Heart right ventricle (tissue), 16 donors: ENCODE data around the gene ADAM12. TPM values are rescaled to one million over a fixed set of nuclear protein-coding genes. Genes with fewer than 3 reads are reported as not detected.

ENCODE experiments used
- ATAC-seq, 8 donors: fragments of 200-7000 bp; cut with Tn5 transposase; one replicate each; pipeline ENCODE4 v1.9.1; 2020; ENCODE audit warnings: mild to moderate bottlenecking in 8 of 8, moderate library complexity in 8 of 8, moderate number of reproducible peaks in 1 of 8
- DNase-seq, 2 donors: peaks; one replicate each; pipeline ENCODE4 v3.0.0-alpha.2; 2020
- H3K27ac ChIP-seq, 10 donors: fragments of 200-600 bp; sonication (generic) in 2 of 10; one replicate each; pipeline versions ENCODE4 v1.5.0 to v1.8.0; 2020 to 2022; ENCODE audit warnings: mild to moderate bottlenecking in 3 of 10
- H3K27me3 ChIP-seq, 7 donors: fragments of 200-600 bp; one replicate each; pipeline ENCODE4 v1.8.0; 2021 to 2022; ENCODE audit warnings: mild to moderate bottlenecking in 2 of 7
- H3K36me3 ChIP-seq, 9 donors: fragments of 200-600 bp; sonication (generic) in 1 of 9; one replicate each; pipeline versions ENCODE4 v1.5.0 to v1.8.0; 2020 to 2022; ENCODE audit warnings: mild to moderate bottlenecking in 2 of 9
- H3K4me1 ChIP-seq, 9 donors: fragments of 200-600 bp; sonication (generic) in 1 of 9; one replicate each; pipeline versions ENCODE4 v1.5.0 to v1.8.0; 2020 to 2022; ENCODE audit warnings: mild to moderate bottlenecking in 4 of 9
- H3K4me3 ChIP-seq, 10 donors: fragments of 200-600 bp; sonication (generic) in 2 of 10; one replicate each; pipeline versions ENCODE4 v1.5.0 to v1.8.0; 2020 to 2022; ENCODE audit warnings: mild to moderate bottlenecking in 7 of 10, moderate library complexity in 2 of 10
- H3K9me3 ChIP-seq, 11 donors: fragments of 200-600 bp in 10 of 11; sonication (generic) in 2 of 11; one replicate each; pipeline versions ENCODE4 v1.5.0 to v1.8.0; 2013 to 2022; ENCODE audit warnings: mild to moderate bottlenecking in 2 of 11, control low read depth in 1 of 11, moderate library complexity in 1 of 11
- CTCF ChIP-seq, 9 donors: fragments of 200-600 bp; sonication (generic) in 2 of 9; IDR thresholded peaks; one replicate each; pipeline versions ENCODE4 v1.5.0 to v1.8.0; 2021 to 2022; ENCODE audit warnings: antibody characterized with exemption in 9 of 9, mild to moderate bottlenecking in 5 of 9, moderate library complexity in 1 of 9
- WGBS, 2 donors: extraction: QIAGEN DNeasy Blood & Tissue Kit; methylation state at CpG; one replicate each; pipeline ENCODE4 v1.1.7; 2013; ENCODE audit warnings: inconsistent platforms in 1 of 2; 5-methylcytosine and 5-hydroxymethylcytosine counted together
- intact Hi-C, 10 donors: fragments of 100-400 bp; cut with DNase I; formaldehyde crosslinking; loops; one replicate each; pipeline versions ENCODE4 v1.11.1 to v1.14.2; 2022
- polyA plus RNA-seq, 2 donors: library from polyadenylated mRNA; stranded (reverse); fragments of 200-250 nt; gene quantifications; one replicate each; pipeline ENCODE4 v1.2.3, GENCODE V29; 2013
- total RNA-seq, 10 donors: library from RNA; stranded (reverse); fragmentation: NEBNext Ultra II Directional in 3 of 10; extraction: Animal tissue kit (Norgen Biotek cat#: 25700) in 3 of 10; gene quantifications; one replicate each; pipeline versions ENCODE4 v1.2.1 to v1.2.4, GENCODE V29; 2021 to 2023
- donor health status: Arrhythmogenic right ventricular cardiomyopathy.
- donor health status: ischemic (EF 13 %, LVEDD 7.1; RV severe dilation, severe dysfunction).
- donor health status: healthy with polysubstance abuse.
- donor health status: DM: no; HTN: yes; CAD: no.
- donor health status: DM: no; HTN: no; CAD: no.
- donor health status: ischemic (EF 25% LVEDD 6.9; RV normal size, moderate dysfunction).
- donor health status: ischemic (EF 25% LVEDD 5.7; RV mildly dilated, moderate dysfunction).
- donor health status: healthy.
- donor health status: DM: yes; HTN: yes; CAD: no.
- donor health status: Ischemic cardiomyopathy.
- donor health status: ischemic (EF 35%, LVEDD 5.7; RV mildly dilated, moderate dysfunction).
- donor health status: nonischemic (EF 11% LVEDD 7.7; RV severe dilation, severe dysfunction).
- donor health status: DM: yes; HTN: yes; CAD: no.
- donor health status: PGD.
- donor health status: ischemic (EF 29% LVEDD 5.4; RV normal size, mild dysfunction).
- donor health status: nonischemic (EF 23%, LVEDD 6.1; RV moderate dilation, normal function).

ADAM12 gene
- total and polyA plus RNA-seq, 12 donors, result 0.07 to 6.9 (median 0.47) TPM

DNA sequence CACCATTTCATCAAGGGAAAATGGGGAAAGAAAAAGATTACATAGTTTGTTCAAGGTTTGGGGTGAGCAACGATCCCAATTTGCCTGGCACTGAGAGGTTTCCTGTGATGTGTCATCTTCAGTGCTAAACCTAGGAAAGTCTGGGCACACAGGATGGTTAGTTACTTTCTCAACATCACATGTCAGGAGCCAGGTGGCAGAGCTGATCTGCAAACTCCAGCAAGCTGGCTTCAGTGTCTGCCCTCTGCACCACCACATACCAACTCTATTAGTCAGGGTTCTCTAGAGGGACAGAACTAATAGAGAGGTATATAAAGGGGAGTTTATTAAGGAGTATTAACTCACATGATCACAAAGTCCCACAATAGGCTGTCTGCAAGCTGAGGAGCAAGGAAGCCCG lies 11.3 kb downstream of the ADAM12 start:
- intact Hi-C loops, result no loop called here
- no peak for ATAC-seq
- 90 to 93% methylated on average over 2 of the region's 2 CpGs for WGBS, 2 donors
- peaks cover 0 to 17% (median 0%) of the 10 kb centered on the region in 11 donors for H3K9me3 ChIP-seq
- H3K27ac ChIP-seq, result no peak overlapping the region
- no peaks in the 10 kb centered on the region for H3K36me3 ChIP-seq
- no peaks in the 10 kb centered on the region for H3K4me1 ChIP-seq
- H3K4me3 ChIP-seq, result no peak overlapping the region
- H3K27me3 ChIP-seq, result peaks cover 0 to 15% (median 0%) of the 10 kb centered on the region in 7 donors
- no peak for DNase-seq
- no peak for TF ChIP-seq CTCF (IDR thresholded peaks at IDR 0.05)

DNA sequence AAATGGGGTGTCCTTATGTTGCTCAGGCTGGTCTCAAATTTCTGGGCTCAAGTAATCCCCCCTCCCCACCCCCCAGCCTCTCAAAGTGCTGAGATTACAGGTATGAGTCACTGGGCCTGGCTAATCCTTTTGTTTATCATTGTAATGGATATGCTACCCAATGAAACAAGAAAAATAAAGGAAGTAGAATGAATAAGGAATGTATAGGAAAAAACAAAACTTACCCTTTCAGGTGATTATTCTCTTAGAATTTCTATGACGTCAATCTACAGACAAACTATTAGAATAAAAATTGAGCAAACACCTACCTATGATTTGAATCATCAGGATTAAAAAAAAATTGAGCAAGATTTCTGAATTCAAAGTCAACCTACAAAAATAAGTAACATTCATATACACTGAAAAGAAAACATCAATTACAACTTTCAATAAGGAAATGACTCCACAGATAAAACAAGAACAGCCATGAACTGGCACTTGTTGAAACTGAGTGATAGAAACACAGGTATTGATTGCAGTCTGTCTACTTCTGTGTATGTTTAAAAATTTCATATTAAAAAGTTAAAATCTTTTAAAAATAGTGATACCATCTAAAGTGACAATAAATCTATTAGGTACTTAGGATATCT lies 12.2 kb downstream of the ADAM12 start:
- ATAC-seq, result no peak
- WGBS, 2 donors, result 83 to 88% methylated on average over 1 of the region's 1 CpG

GRCh38 chr10:126375299-126375698 lies 13.0 kb downstream of the ADAM12 start:
- Histone ChIP-seq H3K4me3 (no peak overlapping the region), H3K27ac (no peak overlapping the region), H3K27me3 (peaks cover 0 to 7% (median 0%) of the 10 kb centered on the region in 7 donors), H3K36me3 (no peaks in the 10 kb centered on the region), H3K4me1 (no peaks in the 10 kb centered on the region), H3K9me3 (peaks cover 0 to 17% (median 0%) of the 10 kb centered on the region in 11 donors)
- ATAC-seq (no peak), DNase-seq (no peak)
- intact Hi-C loops, result no loop called here
- TF ChIP-seq CTCF (IDR thresholded peaks at IDR 0.05), result no peak

More for the DNA sequence above, 12.2 kb downstream of the ADAM12 start:
- no peak for TF ChIP-seq CTCF (IDR thresholded peaks at IDR 0.05)
- no peak for DNase-seq
- H3K9me3 ChIP-seq, result peaks cover 0 to 17% (median 0%) of the 10 kb centered on the region in 11 donors
- H3K4me1 ChIP-seq, result no peaks in the 10 kb centered on the region
- no peak overlapping the region for H3K4me3 ChIP-seq
- intact Hi-C loops, result no loop called here
- H3K27me3 ChIP-seq, result peaks cover 0 to 7% (median 0%) of the 10 kb centered on the region in 7 donors
- H3K27ac ChIP-seq, result no peak overlapping the region
- H3K36me3 ChIP-seq, result no peaks in the 10 kb centered on the region

- Histone ChIP-seq H3K36me3 (no peaks in the 10 kb centered on the region), H3K9me3 (peaks cover 0 to 17% (median 0%) of the 10 kb centered on the region in 11 donors), H3K4me3 (no peak overlapping the region), H3K4me1 (no peaks in the 10 kb centered on the region), H3K27ac (no peak overlapping the region), H3K27me3 (peaks cover 0 to 4% (median 0%) of the 10 kb centered on the region in 7 donors)
- intact Hi-C loops, result no loop called here
- WGBS, 2 donors, result 73 to 85% methylated on average over 2 of the region's 2 CpGs
- ATAC-seq (no peak), DNase-seq (no peak)
- no peak for TF ChIP-seq CTCF (IDR thresholded peaks at IDR 0.05)
Observed at GRCh38 chr10:126374435-126374834, 13.8 kb downstream of the ADAM12 start.
